H9 (cell line): ENCODE measurements around the gene DNAH8. TPM values are rescaled to one million over a fixed set of nuclear protein-coding genes. Genes with fewer than 3 reads are reported as not detected.

ENCODE experiments used
- DNase-seq: peaks from one replicate; pipeline ENCODE4 v3.0.0-alpha.2; 2017
- H2AFZ ChIP-seq: one replicate; pipeline ENCODE4 v1.6.1; 2013; ENCODE audit warnings: mild to moderate bottlenecking, low read length, control low read depth, moderate library complexity
- H2AK5ac ChIP-seq: 2 replicates; pipeline ENCODE4 v1.6.1; 2013; ENCODE audit warnings: low read length, control low read depth, mixed read lengths; ENCODE audit not compliant: insufficient read length
- H2BK120ac ChIP-seq: one replicate; pipeline ENCODE4 v1.6.1; 2013; ENCODE audit warnings: low read depth, mild to moderate bottlenecking, low read length, control low read depth, inconsistent platforms; ENCODE audit not compliant: poor library complexity, severe bottlenecking
- H2BK12ac ChIP-seq: 2 replicates; pipeline ENCODE4 v1.6.1; 2013; ENCODE audit warnings: low read length, control low read depth, mixed read lengths, low read depth; ENCODE audit not compliant: insufficient read length
- H2BK15ac ChIP-seq: 2 replicates; pipeline ENCODE4 v1.6.1; 2013; ENCODE audit warnings: low read depth, low read length, control low read depth
- H2BK20ac ChIP-seq: one replicate; pipeline ENCODE4 v1.6.1; 2013; ENCODE audit warnings: low read depth, mild to moderate bottlenecking, low read length, control low read depth, inconsistent platforms; ENCODE audit not compliant: poor library complexity, severe bottlenecking
- H2BK5ac ChIP-seq: 2 replicates; pipeline ENCODE4 v1.6.1; 2013; ENCODE audit warnings: low read length, control low read depth, mixed read lengths; ENCODE audit not compliant: insufficient read length
- H3K14ac ChIP-seq: 2 replicates; pipeline ENCODE4 v1.6.1; 2013; ENCODE audit warnings: low read length, control low read depth; ENCODE audit not compliant: insufficient read depth
- H3K18ac ChIP-seq: 2 replicates; pipeline ENCODE4 v1.6.1; 2013; ENCODE audit warnings: low read depth, mild to moderate bottlenecking, mixed read lengths, low read length, control low read depth; ENCODE audit not compliant: insufficient read length
- H3K23ac ChIP-seq: 2 replicates; pipeline ENCODE4 v1.6.1; 2013; ENCODE audit warnings: low read length, control low read depth, mixed read lengths, low read depth; ENCODE audit not compliant: insufficient read length
- H3K23me2 ChIP-seq: 2 replicates; pipeline ENCODE4 v1.6.1; 2013; ENCODE audit warnings: low read depth, mild to moderate bottlenecking, mixed read lengths, low read length, control low read depth; ENCODE audit not compliant: insufficient read length, poor library complexity, severe bottlenecking
- H3K27ac ChIP-seq: 2 replicates; pipeline ENCODE4 v1.5.1; 2013; ENCODE audit warnings: low read length, control low read depth, mixed read lengths, low read depth; ENCODE audit not compliant: insufficient read length
- H3K27me3 ChIP-seq: 2 replicates; pipeline ENCODE4 v1.6.1; 2013; ENCODE audit warnings: low read length, control low read depth, inconsistent platforms; ENCODE audit not compliant: insufficient read depth
- H3K4ac ChIP-seq: 2 replicates; pipeline ENCODE4 v1.6.1; 2013; ENCODE audit warnings: low read depth, mild to moderate bottlenecking, control low read depth, inconsistent platforms, low read length, moderate library complexity
- H3K4me1 ChIP-seq: 2 replicates; pipeline ENCODE4 v1.6.1; 2013; ENCODE audit warnings: low read length, control low read depth, inconsistent platforms; ENCODE audit not compliant: insufficient read depth
- H3K4me2 ChIP-seq: 2 replicates; pipeline ENCODE4 v1.6.1; 2013; ENCODE audit warnings: low read length, control low read depth, mixed read lengths; ENCODE audit not compliant: insufficient read length, insufficient read depth
- H3K56ac ChIP-seq: 2 replicates; pipeline ENCODE4 v1.6.1; 2013; ENCODE audit warnings: low read depth, mild to moderate bottlenecking, mixed read lengths, low read length, control low read depth; ENCODE audit not compliant: insufficient read length
- H3K79me1 ChIP-seq: 2 replicates; pipeline ENCODE4 v1.6.1; 2013; ENCODE audit warnings: low read depth, mild to moderate bottlenecking, moderate library complexity, low read length, control low read depth, inconsistent platforms; ENCODE audit not compliant: insufficient read depth, poor library complexity, severe bottlenecking
- H3K79me2 ChIP-seq: 2 replicates; pipeline ENCODE4 v1.6.1; 2013; ENCODE audit warnings: low read length, control low read depth, inconsistent platforms; ENCODE audit not compliant: insufficient read depth
- H3K9ac ChIP-seq: 2 replicates; pipeline ENCODE4 v1.6.1; 2013; ENCODE audit warnings: low read length, control low read depth, mixed read lengths; ENCODE audit not compliant: insufficient read length; ENCODE audit errors: extremely low read depth
- H3K9me3 ChIP-seq: one replicate; pipeline ENCODE4 v1.6.1; 2013; ENCODE audit warnings: low read depth, low read length, inconsistent platforms; ENCODE audit not compliant: control insufficient read depth
- H3T11ph ChIP-seq: one replicate; pipeline ENCODE4 v1.6.1; 2013; ENCODE audit warnings: mild to moderate bottlenecking, low read length, control low read depth, inconsistent platforms
- H4K20me1 ChIP-seq: one replicate; pipeline ENCODE4 v1.6.1; 2013; ENCODE audit not compliant: control insufficient read depth, insufficient read length, insufficient read depth
- H4K5ac ChIP-seq: 2 replicates; pipeline ENCODE4 v1.6.1; 2013; ENCODE audit warnings: low read depth, mild to moderate bottlenecking, mixed read lengths, low read length, control low read depth; ENCODE audit not compliant: insufficient read length
- H4K8ac ChIP-seq: replicated peaks from 2 replicates; pipeline ENCODE4 v1.6.1; 2013; ENCODE audit warnings: low read length, control low read depth, mixed read lengths, low read depth; ENCODE audit not compliant: insufficient read length
- H4K91ac ChIP-seq: 2 replicates; pipeline ENCODE4 v1.6.1; 2013; ENCODE audit warnings: low read depth, mild to moderate bottlenecking, moderate library complexity, mixed read lengths, low read length, control low read depth; ENCODE audit not compliant: insufficient read length
- H3K27ac Mint-ChIP-seq, 3 experiments: 2 replicates in 2 of 3; 3 replicates in 1 of 3; pipeline ENCODE4 v1.8.0; 2020 to 2021; ENCODE audit warnings: mixed read lengths in 3 of 3, mild to moderate bottlenecking in 1 of 3, moderate library complexity in 1 of 3
- H3K27me3 Mint-ChIP-seq: 2 replicates; pipeline ENCODE4 v1.8.0; 2021; ENCODE audit warnings: low read depth, mild to moderate bottlenecking, moderate library complexity, mixed read lengths
- H3K36me3 Mint-ChIP-seq, 3 experiments: 2 replicates in 2 of 3; 3 replicates in 1 of 3; pipeline ENCODE4 v1.8.0; 2020 to 2021; ENCODE audit warnings: low read depth in 3 of 3, mixed read lengths in 3 of 3; ENCODE audit not compliant: insufficient read depth in 1 of 3
- H3K4me1 Mint-ChIP-seq, 2 experiments: 2 replicates each; pipeline ENCODE4 v1.8.0; 2020; ENCODE audit warnings: mixed read lengths in 2 of 2
- H3K4me3 Mint-ChIP-seq, 2 experiments: 2 replicates in 1 of 2; 3 replicates in 1 of 2; pipeline ENCODE4 v1.8.0; 2020 to 2021; ENCODE audit warnings: mild to moderate bottlenecking in 2 of 2, mixed read lengths in 2 of 2, moderate library complexity in 1 of 2
- H3K9me3 Mint-ChIP-seq, 2 experiments: 2 replicates in 1 of 2; 3 replicates in 1 of 2; pipeline ENCODE4 v1.8.0; 2020; ENCODE audit warnings: mild to moderate bottlenecking in 2 of 2, mixed read lengths in 2 of 2, moderate library complexity in 1 of 2
- WGBS: extraction: QIAGEN DNeasy Blood & Tissue Kit; methylation state at CpG from one replicate; pipeline ENCODE4 v1.1.7; 2013; ENCODE audit warnings: missing lambda C conversion rate, low lambda C conversion rate, mixed read lengths; ENCODE audit not compliant: insufficient read length; ENCODE audit errors: extremely low coverage; 5-methylcytosine and 5-hydroxymethylcytosine counted together
- total RNA-seq: library from RNA; stranded (reverse); gene quantifications from 2 replicates; pipeline ENCODE4 v1.2.1, GENCODE V29; 2021
- TF ChIP-seq, protein P1 (sequence below): fragments of 200-600 bp; sonication (generic); conservative IDR thresholded peaks from 3 replicates; pipeline ENCODE4 v1.8.0; 2021; ENCODE audit warnings: antibody characterized with exemption, mild to moderate bottlenecking

Gene DNAH8
- total RNA-seq, 1 experiment from 2014 or later, result not detected

- Histone ChIP-seq H2BK20ac (no peak overlapping the region), H2BK5ac (no peak overlapping the region), H3K56ac (no peak overlapping the region), H3K79me2 (no peaks in the 10 kb centered on the region), H3K23ac (no peak overlapping the region), H4K5ac (no peak overlapping the region), H2BK120ac (no peak overlapping the region), H2AFZ (no peak overlapping the region), H2BK15ac (no peak overlapping the region), H4K20me1 (no peaks in the 10 kb centered on the region), H3K4ac (no peak overlapping the region), H4K91ac (no peak overlapping the region), H3K18ac (no peak overlapping the region), H3K27ac (no peak overlapping the region), H3K14ac (no peak overlapping the region), H3K4me2 (no peak overlapping the region), H3T11ph (no peak overlapping the region), H3K9me3 (no peaks in the 10 kb centered on the region), H2AK5ac (no peak overlapping the region), H4K8ac (no peak overlapping the region), H3K9ac (no peak overlapping the region), H3K79me1 (no peaks in the 10 kb centered on the region), H3K4me1 (no peaks in the 10 kb centered on the region), H3K27me3 (no peaks in the 10 kb centered on the region), H2BK12ac (no peak overlapping the region), H3K23me2 (no peaks in the 10 kb centered on the region)
- H3K27ac Mint-ChIP-seq, result no peak overlapping the region
- H3K27me3 Mint-ChIP-seq, result no peaks in the 10 kb centered on the region
- H3K36me3 Mint-ChIP-seq, result peaks cover 0 to under 1% (median 0%) of the 10 kb centered on the region in 3 experiments; a peak in 1 of 7 replicates
- TF ChIP-seq, protein P1, sequence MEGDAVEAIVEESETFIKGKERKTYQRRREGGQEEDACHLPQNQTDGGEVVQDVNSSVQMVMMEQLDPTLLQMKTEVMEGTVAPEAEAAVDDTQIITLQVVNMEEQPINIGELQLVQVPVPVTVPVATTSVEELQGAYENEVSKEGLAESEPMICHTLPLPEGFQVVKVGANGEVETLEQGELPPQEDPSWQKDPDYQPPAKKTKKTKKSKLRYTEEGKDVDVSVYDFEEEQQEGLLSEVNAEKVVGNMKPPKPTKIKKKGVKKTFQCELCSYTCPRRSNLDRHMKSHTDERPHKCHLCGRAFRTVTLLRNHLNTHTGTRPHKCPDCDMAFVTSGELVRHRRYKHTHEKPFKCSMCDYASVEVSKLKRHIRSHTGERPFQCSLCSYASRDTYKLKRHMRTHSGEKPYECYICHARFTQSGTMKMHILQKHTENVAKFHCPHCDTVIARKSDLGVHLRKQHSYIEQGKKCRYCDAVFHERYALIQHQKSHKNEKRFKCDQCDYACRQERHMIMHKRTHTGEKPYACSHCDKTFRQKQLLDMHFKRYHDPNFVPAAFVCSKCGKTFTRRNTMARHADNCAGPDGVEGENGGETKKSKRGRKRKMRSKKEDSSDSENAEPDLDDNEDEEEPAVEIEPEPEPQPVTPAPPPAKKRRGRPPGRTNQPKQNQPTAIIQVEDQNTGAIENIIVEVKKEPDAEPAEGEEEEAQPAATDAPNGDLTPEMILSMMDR, result no peak
- H3K4me3 Mint-ChIP-seq, result no peak overlapping the region
- WGBS, result no CpG with 5 or more reads among the region's 1 CpG
- no peak for DNase-seq
- H3K9me3 Mint-ChIP-seq, result no peaks in the 10 kb centered on the region; a peak in 1 of 5 replicates
- H3K4me1 Mint-ChIP-seq, result peaks cover 2 to 3% of the 10 kb centered on the region in 2 experiments; a peak in 1 of 4 replicates
Observed at GRCh38 chr6:38728203-38728602, 13.1 kb downstream of the DNAH8 start.
